ENCODE data around the gene CMIP.
A peak's percentile ranks its signal among the peaks of the same experiment; 100 is the strongest.

CMIP gene

GRCh38 chr16:81445966-81446906, 1.6 kb downstream of the CMIP start:
- DNase-seq (ENCODE audit: low read depth in 4 of 4, low spot score in 1 of 4): no peak

- no peak for DNase-seq (ENCODE audit: low read depth in 4 of 4, low spot score in 1 of 4)
Measured at GRCh38 chr16:81446907-81447268, 2.3 kb downstream of the CMIP start.

GRCh38 chr16:81447383-81448101, 2.9 kb downstream of the CMIP start:
- DNase-seq (ENCODE audit: low read depth in 4 of 4, low spot score in 1 of 4): no peak

- no peak for DNase-seq (ENCODE audit: low read depth in 4 of 4, low spot score in 1 of 4)
Measured at GRCh38 chr16:81448154-81449131, 3.8 kb downstream of the CMIP start.

- no peak for DNase-seq (ENCODE audit: low read depth in 4 of 4, low spot score in 1 of 4)
Measured at GRCh38 chr16:81449241-81449640, 4.6 kb downstream of the CMIP start.

- DNase-seq (ENCODE audit: low read depth in 4 of 4, low spot score in 1 of 4): no peak
Measured at GRCh38 chr16:81449899-81450608, 5.4 kb downstream of the CMIP start.

GRCh38 chr16:81450783-81451491, 6.3 kb downstream of the CMIP start:
- DNase-seq (ENCODE audit: low read depth in 4 of 4, low spot score in 1 of 4): no peak

GRCh38 chr16:81451753-81452680, 7.4 kb downstream of the CMIP start:
- peak in 2 of 4 experiments; percentile 17 to 22 for DNase-seq (ENCODE audit: low read depth in 4 of 4, low spot score in 1 of 4)

GRCh38 chr16:81453091-81453728, 8.6 kb downstream of the CMIP start:
- DNase-seq (ENCODE audit: low read depth in 4 of 4, low spot score in 1 of 4): no peak

- DNase-seq (ENCODE audit: low read depth in 4 of 4, low spot score in 1 of 4): no peak
Measured at GRCh38 chr16:81454044-81454443, 9.4 kb downstream of the CMIP start.

GRCh38 chr16:81455006-81455405, 10.4 kb downstream of the CMIP start:
- DNase-seq (ENCODE audit: low read depth in 4 of 4, low spot score in 1 of 4): no peak

- no peak for DNase-seq (ENCODE audit: low read depth in 4 of 4, low spot score in 1 of 4)
Measured at GRCh38 chr16:81455720-81456494, 11.3 kb downstream of the CMIP start.

- DNase-seq (ENCODE audit: low read depth in 4 of 4, low spot score in 1 of 4): no peak
Measured at GRCh38 chr16:81456523-81457325, 12.1 kb downstream of the CMIP start.

- DNase-seq (ENCODE audit: low read depth in 4 of 4, low spot score in 1 of 4): no peak
Measured at GRCh38 chr16:81457326-81458133, 12.9 kb downstream of the CMIP start.

- DNase-seq (ENCODE audit: low read depth in 4 of 4, low spot score in 1 of 4): no peak
Measured at GRCh38 chr16:81458149-81458669, 13.6 kb downstream of the CMIP start.
